Osteoblast (primary cell): ENCODE data around the gene GPR132. TPM values are rescaled to one million over a fixed set of nuclear protein-coding genes. Genes with fewer than 3 reads are reported as not detected.
A peak's percentile ranks its signal among the peaks of the same experiment; 100 is the strongest.

Source experiments
- DNase-seq: peaks from one replicate; pipeline ENCODE4 v3.0.0; 2011; ENCODE audit warnings: low spot score, mixed read lengths; ENCODE audit not compliant: insufficient read length; ENCODE audit errors: missing footprints
- H2AFZ ChIP-seq: 2 replicates; pipeline ENCODE4 v1.6.0; 2011; ENCODE audit warnings: mild to moderate bottlenecking, low read length
- H3K27ac ChIP-seq: 2 replicates; pipeline ENCODE4 v1.5.1; 2011; ENCODE audit warnings: mild to moderate bottlenecking, low read depth, low read length, moderate library complexity
- H3K27me3 ChIP-seq: 2 replicates; pipeline ENCODE4 v1.6.0; 2012; ENCODE audit warnings: mild to moderate bottlenecking, control low read depth, inconsistent platforms, low read length, moderate library complexity; ENCODE audit not compliant: insufficient read depth
- H3K36me3 ChIP-seq: 2 replicates; pipeline ENCODE4 v1.5.1; 2011; ENCODE audit warnings: mild to moderate bottlenecking, low read length, control low read depth, moderate library complexity; ENCODE audit not compliant: insufficient read depth
- H3K4me1 ChIP-seq: 2 replicates; pipeline ENCODE4 v1.5.1; 2011; ENCODE audit warnings: mild to moderate bottlenecking, low read length, control low read depth, moderate library complexity; ENCODE audit not compliant: insufficient read depth
- H3K4me2 ChIP-seq: 2 replicates; pipeline ENCODE4 v1.6.0; 2011; ENCODE audit warnings: mild to moderate bottlenecking, low read length; ENCODE audit not compliant: insufficient read depth
- H3K4me3 ChIP-seq: fragments of 200-600 bp; sonication (generic); 3 replicates; pipeline ENCODE4 v1.5.1; 2012; ENCODE audit warnings: mild to moderate bottlenecking, low read length, inconsistent platforms; ENCODE audit not compliant: insufficient read depth
- H3K79me2 ChIP-seq: 2 replicates; pipeline ENCODE4 v1.6.0; 2012; ENCODE audit warnings: mild to moderate bottlenecking, low read length, control low read depth, inconsistent platforms; ENCODE audit not compliant: insufficient read depth
- H3K9me3 ChIP-seq: 2 replicates; pipeline ENCODE4 v1.5.1; 2011; ENCODE audit warnings: low read depth, low read length, control low read depth
- H4K20me1 ChIP-seq: 2 replicates; pipeline ENCODE4 v1.6.0; 2012; ENCODE audit warnings: mild to moderate bottlenecking, low read length, control low read depth; ENCODE audit not compliant: insufficient read depth
- CTCF ChIP-seq: IDR thresholded peaks from 2 replicates; pipeline ENCODE4 v1.5.1; 2011; ENCODE audit warnings: mild to moderate bottlenecking, low read depth, low read length, moderate library complexity; ENCODE audit errors: extremely low read depth
- total RNA-seq: library from RNA; depleted of rRNA; stranded (reverse); fragments of >200 nt; gene quantifications from 2 replicates; pipeline ENCODE4 v1.2.3, GENCODE V29; 2012

The GPR132 gene
- total RNA-seq, 1 donor = under 0.01 TPM

- H2AFZ ChIP-seq = no peak overlapping the region
- no peaks in the 10 kb centered on the region for H4K20me1 ChIP-seq
- DNase-seq = peak; percentile 66
These were observed 9.9 kb downstream of the GPR132 start for GRCh38 chr14:105055334-105055733.

GRCh38 chr14:105053996-105054395 is 11.2 kb downstream of the GPR132 start:
- Histone ChIP-seq H3K36me3 (no peaks in the 10 kb centered on the region), H2AFZ (no peak overlapping the region), H3K9me3 (no peaks in the 10 kb centered on the region), H3K4me3 (no peak overlapping the region), H3K4me2 (no peak overlapping the region), H3K27ac (no peak overlapping the region), H3K4me1 (no peaks in the 10 kb centered on the region), H3K27me3 (no peaks in the 10 kb centered on the region), H3K79me2 (no peaks in the 10 kb centered on the region), H4K20me1 (no peaks in the 10 kb centered on the region)
- TF ChIP-seq CTCF = no peak
- DNase-seq = peak; percentile 25

More at GRCh38 chr14:105055334-105055733, 9.9 kb downstream of the GPR132 start:
- H3K79me2 ChIP-seq = no peaks in the 10 kb centered on the region
- no peaks in the 10 kb centered on the region for H3K9me3 ChIP-seq
- H3K4me3 ChIP-seq = no peak overlapping the region
- H3K36me3 ChIP-seq = no peaks in the 10 kb centered on the region
- no peaks in the 10 kb centered on the region for H3K27me3 ChIP-seq
- TF ChIP-seq CTCF = no peak
- no peaks in the 10 kb centered on the region for H3K4me1 ChIP-seq
- no peak overlapping the region for H3K4me2 ChIP-seq
- H3K27ac ChIP-seq = no peak overlapping the region

- Histone ChIP-seq H3K9me3 (no peaks in the 10 kb centered on the region), H3K27me3 (no peaks in the 10 kb centered on the region), H3K79me2 (no peaks in the 10 kb centered on the region), H3K4me1 (no peaks in the 10 kb centered on the region), H3K27ac (no peak overlapping the region), H3K36me3 (no peaks in the 10 kb centered on the region), H2AFZ (no peak overlapping the region), H3K4me2 (no peak overlapping the region), H3K4me3 (no peak overlapping the region), H4K20me1 (no peaks in the 10 kb centered on the region)
- TF ChIP-seq CTCF = no peak
- peak; percentile 32 for DNase-seq
These were observed 11.8 kb downstream of the GPR132 start for GRCh38 chr14:105053421-105053820.

GRCh38 chr14:105052110-105052458 is 13.1 kb downstream of the GPR132 start:
- no peak overlapping the region for H3K27ac ChIP-seq
- H3K9me3 ChIP-seq = no peaks in the 10 kb centered on the region
- H3K27me3 ChIP-seq = no peaks in the 10 kb centered on the region
- H2AFZ ChIP-seq = no peak overlapping the region
- no peak for TF ChIP-seq CTCF
- H3K4me2 ChIP-seq = no peak overlapping the region
- H3K4me1 ChIP-seq = no peaks in the 10 kb centered on the region
- H3K36me3 ChIP-seq = no peaks in the 10 kb centered on the region
- no peaks in the 10 kb centered on the region for H3K79me2 ChIP-seq
- no peak for DNase-seq
- H3K4me3 ChIP-seq = no peak overlapping the region
- H4K20me1 ChIP-seq = no peaks in the 10 kb centered on the region
